Mesothelial cell of epicardium (in vitro differentiated cells): Measurements from ENCODE around the gene RTN4. TPM values are rescaled to one million over a fixed set of nuclear protein-coding genes. Genes with fewer than 3 reads are reported as not detected.
"Not testable (repeated sequence)": the region's sequence is repeated elsewhere in the genome, so short reads cannot be mapped to it uniquely, and the experiment has no call there.

Source experiments
- DNase-seq, 2 experiments: peaks; one replicate each; pipeline ENCODE4 v3.0.0; 2021; ENCODE audit warnings: low spot score in 2 of 2; ENCODE audit not compliant: unreplicated experiment in 2 of 2
- H3K27ac Mint-ChIP-seq: 2 replicates; pipeline ENCODE4 v1.8.0; 2021; ENCODE audit warnings: mixed read lengths
- H3K27me3 Mint-ChIP-seq: 2 replicates; pipeline ENCODE4 v1.8.0; 2021; ENCODE audit warnings: low read depth, mixed read lengths
- H3K36me3 Mint-ChIP-seq: 2 replicates; pipeline ENCODE4 v1.8.0; 2021; ENCODE audit warnings: mixed read lengths
- H3K4me1 Mint-ChIP-seq: 2 replicates; pipeline ENCODE4 v1.8.0; 2021; ENCODE audit warnings: mixed read lengths
- H3K4me3 Mint-ChIP-seq: 2 replicates; pipeline ENCODE4 v1.8.0; 2021; ENCODE audit warnings: mild to moderate bottlenecking, moderate library complexity, mixed read lengths
- H3K9me3 Mint-ChIP-seq: 2 replicates; pipeline ENCODE4 v1.8.0; 2021; ENCODE audit warnings: mixed read lengths
- total RNA-seq: library from RNA; stranded (reverse); gene quantifications from 3 replicates; pipeline ENCODE4 v1.2.1, GENCODE V29; 2021
- TF ChIP-seq, protein P1 (sequence below): fragments of 200-600 bp; sonication (generic); IDR thresholded peaks from one replicate; pipeline ENCODE4 v1.5.0; 2021; ENCODE audit warnings: antibody characterized with exemption; ENCODE audit not compliant: unreplicated experiment

RTN4 gene
- total RNA-seq, 1 donor from 2014 or later: 178 TPM

DNA sequence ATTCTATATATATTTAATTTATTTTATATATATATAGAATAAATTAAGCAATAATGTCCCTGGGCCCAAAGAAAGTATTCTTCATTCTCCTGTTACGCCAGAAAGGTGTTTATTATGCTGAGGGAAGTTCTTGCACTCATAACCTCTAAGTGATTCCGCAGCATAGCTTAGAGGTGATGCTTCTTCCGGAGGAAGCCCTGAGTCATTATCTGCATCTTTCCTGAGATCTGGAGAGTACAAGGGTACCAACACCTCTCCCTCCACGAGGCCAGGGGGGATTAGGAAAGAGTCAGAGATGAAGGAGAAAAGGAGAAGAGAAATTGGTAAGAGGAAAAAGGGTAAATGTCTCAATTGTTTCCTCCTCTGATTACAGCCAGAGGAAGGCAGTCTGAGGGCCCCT, 43.1 kb upstream of the RTN4 start:
- H3K4me1 Mint-ChIP-seq: peaks cover 4% of the 10 kb centered on the region
- no peaks in the 10 kb centered on the region for H3K27me3 Mint-ChIP-seq
- H3K27ac Mint-ChIP-seq: no peak overlapping the region
- H3K4me3 Mint-ChIP-seq: no peak overlapping the region
- DNase-seq: no peak
- TF ChIP-seq, protein P1, sequence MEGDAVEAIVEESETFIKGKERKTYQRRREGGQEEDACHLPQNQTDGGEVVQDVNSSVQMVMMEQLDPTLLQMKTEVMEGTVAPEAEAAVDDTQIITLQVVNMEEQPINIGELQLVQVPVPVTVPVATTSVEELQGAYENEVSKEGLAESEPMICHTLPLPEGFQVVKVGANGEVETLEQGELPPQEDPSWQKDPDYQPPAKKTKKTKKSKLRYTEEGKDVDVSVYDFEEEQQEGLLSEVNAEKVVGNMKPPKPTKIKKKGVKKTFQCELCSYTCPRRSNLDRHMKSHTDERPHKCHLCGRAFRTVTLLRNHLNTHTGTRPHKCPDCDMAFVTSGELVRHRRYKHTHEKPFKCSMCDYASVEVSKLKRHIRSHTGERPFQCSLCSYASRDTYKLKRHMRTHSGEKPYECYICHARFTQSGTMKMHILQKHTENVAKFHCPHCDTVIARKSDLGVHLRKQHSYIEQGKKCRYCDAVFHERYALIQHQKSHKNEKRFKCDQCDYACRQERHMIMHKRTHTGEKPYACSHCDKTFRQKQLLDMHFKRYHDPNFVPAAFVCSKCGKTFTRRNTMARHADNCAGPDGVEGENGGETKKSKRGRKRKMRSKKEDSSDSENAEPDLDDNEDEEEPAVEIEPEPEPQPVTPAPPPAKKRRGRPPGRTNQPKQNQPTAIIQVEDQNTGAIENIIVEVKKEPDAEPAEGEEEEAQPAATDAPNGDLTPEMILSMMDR: no peak
- H3K36me3 Mint-ChIP-seq: no peaks in the 10 kb centered on the region
- H3K9me3 Mint-ChIP-seq: no peaks in the 10 kb centered on the region

DNA sequence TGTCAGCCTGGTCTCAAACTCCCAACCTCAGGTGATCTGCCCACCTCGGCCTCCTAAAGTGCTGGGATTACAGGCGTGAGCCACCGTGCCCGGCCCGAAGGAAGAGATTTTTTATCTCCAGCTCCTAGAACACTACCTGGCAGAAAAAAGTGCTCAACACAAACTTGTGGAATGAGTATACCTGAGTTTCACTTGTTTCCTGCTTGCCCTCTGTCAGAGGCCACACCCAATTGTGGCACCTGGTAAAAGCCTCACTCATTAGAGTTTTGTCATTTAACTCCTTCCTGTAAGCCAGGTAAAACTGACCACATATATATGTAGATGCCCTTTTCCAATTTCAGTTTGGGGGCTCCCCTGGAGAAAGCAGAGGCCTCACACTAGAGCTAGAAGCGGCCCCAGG, 42.2 kb upstream of the RTN4 start:
- Mint-ChIP-seq H3K9me3 (no peaks in the 10 kb centered on the region), H3K27me3 (no peaks in the 10 kb centered on the region), H3K4me1 (peaks cover 7% of the 10 kb centered on the region), H3K4me3 (no peak overlapping the region), H3K27ac (no peak overlapping the region), H3K36me3 (no peaks in the 10 kb centered on the region)
- no peak for DNase-seq
- TF ChIP-seq, protein P1: no peak

DNA sequence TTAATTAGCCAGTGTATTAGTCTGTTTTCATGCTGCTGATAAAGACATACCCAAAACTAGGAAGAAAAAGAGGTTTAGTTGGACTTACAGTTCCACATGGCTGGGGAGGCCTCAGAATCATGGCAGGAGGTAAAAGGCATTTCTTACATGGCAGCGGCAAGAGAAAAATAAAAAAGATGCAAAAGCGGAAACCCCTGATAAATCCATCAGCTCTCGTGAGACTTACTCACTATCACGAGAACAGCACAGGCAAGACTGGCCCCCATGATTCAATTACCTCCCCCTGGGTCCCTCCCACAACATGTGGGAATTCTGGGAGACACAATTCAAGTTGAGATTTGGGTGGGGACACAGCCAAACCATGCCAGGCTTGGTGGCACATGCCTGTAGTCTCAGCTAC, 41.4 kb upstream of the RTN4 start:
- H3K4me1 Mint-ChIP-seq: not testable (repeated sequence)

DNA sequence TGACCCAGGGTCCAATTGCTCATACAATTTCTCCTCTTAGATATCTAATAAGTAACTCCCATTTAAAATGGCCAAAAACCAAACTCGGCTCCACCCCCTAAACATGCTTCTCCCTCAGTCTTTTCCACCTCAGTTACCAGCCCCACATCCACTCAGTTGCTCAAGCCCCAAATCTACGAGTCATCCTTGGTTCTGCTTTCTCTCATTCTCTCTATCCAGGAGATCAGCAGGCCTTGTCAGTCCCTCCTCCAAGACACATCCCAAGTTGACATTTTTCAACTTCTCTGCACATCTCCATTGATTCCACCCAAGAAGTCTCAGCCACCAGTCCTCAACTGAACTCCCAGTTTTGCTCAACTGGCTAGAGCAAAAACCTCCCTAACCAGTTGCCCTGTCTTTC, 40.5 kb upstream of the RTN4 start:
- TF ChIP-seq, protein P1: no peak
- H3K9me3 Mint-ChIP-seq: no peaks in the 10 kb centered on the region
- H3K4me3 Mint-ChIP-seq: no peak overlapping the region
- H3K36me3 Mint-ChIP-seq: no peaks in the 10 kb centered on the region
- DNase-seq: no peak
- H3K4me1 Mint-ChIP-seq: peaks cover 7% of the 10 kb centered on the region
- H3K27ac Mint-ChIP-seq: no peak overlapping the region
- no peaks in the 10 kb centered on the region for H3K27me3 Mint-ChIP-seq

More for the DNA sequence above, 41.4 kb upstream of the RTN4 start:
- not testable (repeated sequence) for H3K27ac Mint-ChIP-seq, H3K27me3 Mint-ChIP-seq, DNase-seq, H3K9me3 Mint-ChIP-seq, H3K36me3 Mint-ChIP-seq, H3K4me3 Mint-ChIP-seq

DNA sequence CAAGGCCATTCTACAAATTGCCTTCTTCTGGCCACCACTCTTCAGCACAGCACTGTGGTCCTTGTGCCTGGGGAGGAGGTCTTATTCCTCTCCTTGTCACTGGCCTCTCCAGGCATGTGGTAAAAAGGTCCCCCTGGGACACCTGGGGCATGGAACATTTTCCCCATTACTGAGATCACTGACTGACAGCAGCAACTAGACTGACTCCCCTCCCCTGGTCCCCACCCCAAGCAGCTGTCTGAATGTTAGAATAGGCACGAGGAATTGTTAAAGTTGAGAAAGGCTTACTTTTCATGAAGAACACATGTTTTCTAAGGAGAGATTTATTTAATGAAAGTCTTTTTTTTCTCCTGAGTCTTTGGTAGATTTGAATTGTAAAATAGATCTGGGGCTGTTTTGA, 39.5 kb upstream of the RTN4 start:
- Mint-ChIP-seq H3K27ac (no peak overlapping the region), H3K9me3 (no peaks in the 10 kb centered on the region), H3K4me1 (peaks cover 7% of the 10 kb centered on the region), H3K4me3 (no peak overlapping the region), H3K36me3 (no peaks in the 10 kb centered on the region), H3K27me3 (no peaks in the 10 kb centered on the region)
- TF ChIP-seq, protein P1: no peak
- no peak for DNase-seq

DNA sequence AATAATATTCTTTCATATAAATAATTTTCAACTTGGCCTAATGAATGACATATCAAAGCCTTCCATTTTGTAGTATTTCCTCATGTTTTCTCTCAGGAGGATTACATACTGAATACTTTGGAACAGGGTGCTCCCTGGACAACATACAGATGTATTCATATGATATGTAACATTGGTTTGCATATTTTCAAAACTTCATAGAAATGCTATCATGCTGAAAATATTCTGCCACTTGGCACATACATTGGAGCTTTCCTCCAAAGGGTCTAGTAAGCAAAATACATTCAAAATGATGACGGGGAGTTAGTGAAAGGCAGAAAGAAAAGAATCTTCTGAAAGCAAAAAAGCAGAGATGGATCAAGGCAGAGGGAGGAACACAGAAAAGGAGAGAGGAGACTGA, 38.1 kb upstream of the RTN4 start:
- Mint-ChIP-seq H3K27ac (no peak overlapping the region), H3K4me1 (peaks cover 4% of the 10 kb centered on the region), H3K36me3 (no peaks in the 10 kb centered on the region), H3K27me3 (no peaks in the 10 kb centered on the region), H3K9me3 (no peaks in the 10 kb centered on the region), H3K4me3 (no peak overlapping the region)
- TF ChIP-seq, protein P1: no peak
- DNase-seq: no peak
